ENCODE results near the gene AQP7.
A peak's percentile ranks its signal among the peaks of the same experiment; 100 is the strongest.
"Not testable (repeated sequence)": the region's sequence is repeated elsewhere in the genome, so short reads cannot be mapped to it uniquely, and the experiment has no call there.

The AQP7 gene

DNA sequence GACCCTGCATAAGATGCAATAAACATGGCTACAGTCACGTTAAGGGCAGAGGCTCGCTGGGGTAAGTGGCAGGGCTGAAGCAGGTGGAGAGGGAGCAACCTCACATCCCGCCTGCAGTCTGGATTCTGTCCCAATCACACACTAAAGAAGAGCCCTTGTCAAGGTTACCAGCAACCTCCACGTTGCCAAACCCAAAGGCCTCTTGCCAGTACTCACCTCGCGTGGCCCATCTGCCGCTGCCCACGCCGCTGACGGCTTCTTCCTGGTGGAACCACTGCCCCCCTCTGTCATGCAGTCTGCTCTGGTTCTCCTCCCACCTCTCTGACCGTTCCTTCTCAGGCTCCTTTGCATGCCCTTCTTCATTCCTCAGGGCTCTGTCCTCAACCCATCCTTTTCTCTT is 8.8 kb downstream of the AQP7 start:
- DNase-seq = no peak

DNA sequence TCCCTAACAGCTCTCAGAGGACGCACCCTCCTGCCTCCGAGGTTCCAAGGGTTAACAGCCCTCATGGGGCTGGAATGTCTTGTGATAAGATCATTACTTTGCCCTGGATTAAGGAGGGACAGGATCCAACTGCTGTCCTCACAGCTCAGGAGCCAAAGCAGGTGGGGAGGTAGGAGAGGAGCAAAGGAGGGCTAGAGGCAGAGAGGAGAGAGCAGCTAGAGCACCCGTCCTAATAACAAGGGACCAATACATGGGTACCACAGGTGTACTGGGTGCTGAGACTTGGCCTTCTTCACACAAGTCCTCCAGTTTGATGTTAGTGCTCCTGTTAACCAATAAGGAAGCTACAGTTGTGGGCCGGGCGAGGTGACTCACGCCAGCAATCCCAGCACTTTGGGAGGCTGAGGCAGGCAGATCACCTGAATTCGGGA is 9.8 kb downstream of the AQP7 start:
- not testable (repeated sequence) for DNase-seq

DNA sequence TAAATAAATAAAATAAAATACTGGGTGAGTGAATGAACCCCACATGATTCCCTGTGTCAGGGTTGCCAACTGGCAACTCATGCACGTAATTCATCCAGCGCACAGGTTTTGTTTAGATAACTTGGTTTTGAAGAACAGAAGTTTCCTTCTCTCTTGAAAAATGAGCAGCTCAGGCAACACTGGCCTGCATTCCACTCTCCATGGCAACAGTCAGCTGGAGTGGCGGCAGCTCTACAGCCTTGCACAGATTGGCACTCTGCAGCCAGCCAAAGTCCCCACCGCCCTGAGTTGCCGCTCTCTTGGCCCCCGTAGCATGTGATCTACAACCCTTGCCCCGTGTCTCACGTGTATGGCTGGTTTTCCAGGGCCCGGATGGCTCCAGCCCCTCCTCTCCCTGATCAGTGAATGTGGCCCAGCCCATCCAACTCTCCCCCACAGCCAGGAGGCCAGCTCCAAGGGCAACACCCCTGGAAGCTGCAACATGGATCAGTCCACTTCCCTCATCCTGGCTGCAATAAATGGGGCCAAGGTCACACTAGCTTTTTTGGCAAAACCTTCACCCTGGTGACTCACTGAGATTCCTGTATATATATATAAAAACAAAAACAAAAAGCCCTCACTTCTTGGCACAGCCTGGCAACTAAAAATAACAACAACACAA is 11.1 kb downstream of the AQP7 start:
- peak; percentile 79 for DNase-seq

DNA sequence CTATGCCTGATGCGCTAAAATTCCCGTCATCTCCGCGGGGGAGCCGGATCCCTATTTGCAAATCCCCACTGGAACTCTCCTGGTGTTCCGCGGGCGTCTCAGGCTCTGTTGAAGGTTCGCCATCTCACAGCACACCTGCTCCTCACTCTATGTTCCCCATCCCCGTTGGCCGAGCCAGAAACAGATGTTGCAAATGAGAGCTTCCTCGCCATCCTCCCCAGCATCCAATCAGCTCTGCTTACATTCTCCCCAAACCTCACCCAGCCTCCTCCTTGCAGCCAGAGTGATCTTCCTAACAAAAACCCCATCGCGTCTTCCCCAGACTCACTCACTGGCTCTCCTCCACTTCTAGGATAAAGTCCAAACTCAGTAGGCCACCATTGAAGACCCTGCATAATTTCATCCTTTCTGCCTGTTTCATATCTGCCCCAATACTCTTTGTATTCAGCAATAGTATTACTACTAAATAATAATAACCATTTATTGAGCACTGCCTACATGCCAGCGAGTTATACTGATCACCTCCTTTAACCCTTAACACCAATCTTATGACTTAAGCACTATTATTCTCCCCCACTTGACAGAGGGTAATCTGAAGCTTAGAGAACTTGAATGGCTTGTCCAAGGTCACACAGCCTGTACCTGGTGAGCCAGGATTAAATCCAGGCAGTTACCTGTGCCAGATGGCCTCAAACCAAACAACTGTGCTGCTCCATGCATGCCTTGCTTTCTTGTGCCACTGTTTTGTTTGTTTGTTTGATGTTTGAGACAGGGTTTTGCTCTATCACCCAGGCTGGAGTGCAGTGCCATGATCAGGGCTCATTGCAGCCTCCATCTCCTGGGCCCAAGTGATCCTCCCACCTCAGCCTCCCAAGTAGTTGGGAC is 14.0 kb downstream of the AQP7 start:
- no peak for DNase-seq

DNA sequence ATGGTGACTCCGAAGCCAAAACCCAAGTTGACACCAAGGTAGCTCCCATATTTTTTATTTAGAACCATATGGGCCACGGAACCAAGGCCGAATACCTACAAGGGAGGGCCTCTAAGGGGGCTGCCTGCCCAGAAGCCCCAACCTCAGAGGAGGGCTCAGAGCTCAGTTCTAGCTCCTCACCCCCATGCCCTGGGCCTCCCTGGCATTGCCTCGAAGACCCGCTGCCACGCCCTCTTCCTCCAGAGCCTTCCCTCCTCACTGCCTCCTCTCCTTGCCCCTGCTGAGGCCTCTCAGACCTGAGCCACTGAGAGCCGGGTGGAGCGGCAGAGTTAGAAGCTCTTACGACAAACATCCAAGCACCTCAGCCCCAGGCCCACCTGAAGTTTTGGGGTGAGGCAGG is 15.4 kb downstream of the AQP7 start:
- not testable (repeated sequence) for DNase-seq

DNA sequence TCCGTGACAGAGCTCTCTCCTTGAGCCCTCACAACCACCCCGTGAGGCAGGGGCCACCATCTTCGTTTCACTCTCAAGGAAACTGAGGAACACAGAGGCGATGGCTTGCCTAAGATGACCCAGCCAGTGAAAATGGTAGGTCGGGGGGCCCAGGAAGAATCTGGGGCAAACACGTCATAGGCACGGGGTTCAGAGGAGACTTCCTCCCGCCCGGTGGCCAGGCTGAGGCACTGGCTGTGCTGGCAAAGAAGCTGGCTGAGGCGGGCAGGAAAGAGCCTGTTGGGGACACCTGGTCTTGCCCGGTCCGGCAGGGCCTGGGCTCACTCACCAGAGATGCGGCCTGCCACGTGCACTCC is 15.7 kb downstream of the AQP7 start:
- not testable (repeated sequence) for DNase-seq

DNA sequence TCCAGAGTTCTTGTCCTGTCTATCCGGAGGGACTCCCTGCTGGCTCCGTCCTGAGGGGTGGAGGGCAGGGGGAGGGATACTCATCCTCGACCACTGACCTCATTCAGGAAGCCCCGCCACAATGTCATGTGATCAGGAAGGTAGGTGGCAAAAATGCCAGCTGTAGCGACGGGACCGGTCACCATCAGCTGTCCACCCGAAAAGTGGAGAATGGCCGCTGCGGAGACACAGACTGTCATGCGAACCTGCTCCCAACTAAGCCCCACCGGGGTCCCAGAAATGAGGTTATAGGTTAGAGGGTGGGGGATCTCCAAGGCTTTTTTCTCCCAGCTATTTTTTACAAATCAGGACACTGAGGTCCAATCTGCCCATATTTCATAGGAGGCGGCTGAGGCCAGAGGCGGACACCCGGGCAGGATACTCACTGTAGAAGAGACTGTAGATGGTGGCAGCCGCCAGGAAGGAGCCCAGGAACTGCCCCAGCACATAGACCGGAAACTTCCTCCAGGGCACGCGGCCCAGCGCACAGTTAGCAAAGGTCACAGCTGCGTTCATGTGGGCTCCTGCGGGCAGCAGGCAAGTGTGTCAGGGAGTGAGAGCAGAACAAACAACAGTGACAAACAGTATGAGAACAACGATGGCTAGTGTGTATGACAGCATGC is 16.3 kb downstream of the AQP7 start:
- DNase-seq = not testable (repeated sequence)

DNA sequence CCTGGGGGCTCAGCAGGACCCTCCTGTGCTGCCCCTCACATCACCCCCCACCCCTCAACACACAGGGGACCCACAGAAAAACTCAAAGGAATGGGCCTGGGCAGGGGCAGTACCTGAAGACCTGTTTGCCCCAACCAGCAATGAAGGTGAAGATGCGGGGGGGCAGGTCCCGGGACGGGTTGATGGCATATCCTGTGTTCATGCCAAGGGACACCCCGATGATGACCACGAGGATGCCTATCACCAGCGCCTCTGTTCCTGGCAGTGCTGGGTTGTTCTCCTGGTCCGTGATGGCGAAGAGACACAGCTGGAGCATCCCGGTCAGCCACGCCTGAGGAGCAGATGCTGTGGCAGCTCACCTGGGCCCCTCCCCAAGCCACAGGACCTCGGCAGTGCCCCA is 16.8 kb downstream of the AQP7 start:
- DNase-seq = not testable (repeated sequence)

DNA sequence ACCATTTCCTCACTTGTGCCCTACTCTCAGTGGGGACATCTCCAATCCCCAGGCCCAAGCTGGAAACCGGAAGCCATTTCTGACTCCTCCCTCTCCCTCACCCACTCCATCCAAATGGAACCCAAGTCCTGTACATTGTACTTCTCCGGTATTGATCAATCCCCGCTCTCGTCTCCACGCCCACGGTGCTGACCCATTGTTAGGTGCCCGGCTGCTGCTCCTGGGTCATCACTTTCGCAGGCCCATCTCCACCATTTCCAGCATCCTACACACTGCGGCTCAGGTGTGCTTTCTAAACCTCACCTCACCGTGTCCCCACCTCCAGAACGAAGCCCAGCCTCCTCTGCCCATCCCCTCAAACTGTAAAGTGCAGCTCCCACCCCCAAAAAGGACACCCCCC is 19.0 kb downstream of the AQP7 start:
- not testable (repeated sequence) for DNase-seq

DNA sequence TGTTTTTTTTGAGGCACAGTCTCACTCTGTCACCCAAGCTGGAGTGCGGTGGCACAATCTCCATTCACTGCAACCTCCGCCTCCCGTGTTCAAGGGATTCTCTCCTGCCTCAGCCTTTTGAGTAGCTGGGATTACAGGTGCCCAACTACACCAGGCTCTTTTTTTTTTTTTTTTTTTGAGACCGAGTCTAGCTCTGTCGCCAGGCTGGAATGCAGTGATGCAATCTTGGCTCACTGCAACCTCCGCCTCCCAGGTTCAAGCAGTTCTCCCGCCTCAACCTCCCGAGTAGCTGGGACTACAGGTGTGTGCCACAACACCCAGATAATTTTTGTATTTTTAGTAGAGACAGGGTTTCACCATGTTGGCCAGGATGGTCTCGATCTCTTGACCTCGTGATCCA is 20.0 kb downstream of the AQP7 start:
- not testable (repeated sequence) for DNase-seq

DNA sequence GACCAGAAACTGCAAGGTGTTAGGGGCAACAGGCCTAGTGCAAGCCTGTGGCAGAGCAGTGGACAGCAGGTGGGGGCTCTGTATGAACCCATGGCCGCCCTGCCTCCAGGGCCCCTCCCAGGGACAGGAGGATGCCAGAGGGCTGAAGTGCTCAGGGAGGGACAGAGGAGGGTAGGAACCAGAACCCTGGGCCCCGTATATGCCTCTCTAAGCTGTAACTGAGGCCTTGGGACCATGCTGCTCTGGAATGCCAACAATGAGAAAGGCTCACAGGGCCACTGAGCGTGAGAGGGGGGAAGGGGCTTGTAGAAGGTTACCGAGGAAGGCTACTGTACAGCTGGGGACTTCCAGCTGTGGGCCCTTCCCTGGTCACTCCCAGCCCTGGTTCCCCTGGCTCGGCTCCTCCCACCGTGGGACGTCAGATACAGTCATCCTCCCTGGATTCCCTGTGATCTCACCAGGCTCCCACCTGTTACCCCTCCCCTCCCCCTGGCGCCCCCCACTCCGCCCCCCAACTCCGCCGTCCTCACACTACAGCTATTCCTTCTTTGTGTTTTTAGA is 21.1 kb downstream of the AQP7 start:
- DNase-seq = no peak

DNA sequence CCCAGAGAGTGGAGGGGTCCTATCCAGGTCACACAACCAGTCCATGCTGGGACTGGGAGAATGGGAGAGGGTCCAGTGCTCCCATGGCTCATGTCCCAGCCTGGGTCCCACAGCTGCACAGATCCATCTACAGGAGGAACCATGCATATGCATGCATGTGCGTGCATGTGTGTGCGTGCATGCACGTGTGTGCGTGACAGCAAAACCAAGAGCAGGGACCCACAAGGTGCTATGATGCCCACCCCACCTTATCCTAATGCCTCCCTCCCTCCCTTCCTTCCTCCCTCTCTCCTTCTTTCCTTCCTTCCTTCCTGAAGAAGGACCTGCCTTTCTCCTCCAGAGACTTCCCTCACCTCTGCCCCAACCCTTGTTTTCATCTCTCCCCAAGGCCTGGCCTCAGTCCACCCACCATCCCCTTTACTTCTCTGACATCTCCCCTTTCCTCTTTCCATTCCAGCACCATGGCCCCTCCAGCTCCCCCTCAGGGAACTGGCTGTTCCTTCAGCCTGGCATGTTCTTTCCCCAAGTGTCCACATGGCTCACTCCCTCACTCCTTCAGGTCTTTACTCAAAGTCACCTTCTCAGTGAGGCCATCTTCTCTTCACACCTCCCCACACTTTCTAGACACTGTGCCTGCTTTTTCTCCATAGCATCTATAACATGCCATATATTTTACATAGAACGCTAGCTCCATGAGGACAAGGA is 21.8 kb downstream of the AQP7 start:
- DNase-seq = no peak

DNA sequence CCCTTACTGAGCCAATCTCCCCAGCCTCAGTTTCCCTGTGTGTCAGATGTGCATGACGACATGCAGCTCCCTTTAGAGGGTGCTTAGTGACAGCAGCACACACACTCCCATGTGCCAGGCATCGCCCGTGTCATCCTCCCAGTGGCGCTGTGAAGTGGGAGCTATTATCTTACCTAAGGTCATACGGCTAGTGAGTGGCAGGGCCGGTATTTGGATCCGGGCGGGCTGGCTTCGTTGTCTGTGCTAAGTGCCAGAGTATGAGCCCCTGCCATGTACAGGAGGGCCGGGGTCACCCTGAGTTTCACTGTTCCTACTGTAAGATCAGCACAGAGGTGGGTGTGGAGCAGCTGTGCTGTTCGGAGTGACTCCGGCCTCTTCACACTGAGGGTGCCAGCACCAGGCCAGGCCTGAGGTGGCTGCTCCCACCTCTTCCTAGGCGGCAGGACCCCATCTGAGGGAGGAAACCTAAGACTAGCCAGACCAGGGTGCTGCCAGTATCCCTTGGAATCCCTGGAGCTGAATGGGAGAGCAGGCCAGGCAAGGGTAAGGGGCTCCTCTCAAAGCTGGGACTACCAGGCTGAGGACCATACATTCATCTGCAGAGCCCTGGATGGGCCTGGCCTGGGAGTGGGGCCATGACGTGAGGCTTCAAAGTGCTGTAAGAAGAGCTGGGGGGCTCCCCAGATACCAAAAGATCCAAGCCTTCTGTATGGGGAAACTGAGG is 22.5 kb downstream of the AQP7 start:
- no peak for DNase-seq

DNA sequence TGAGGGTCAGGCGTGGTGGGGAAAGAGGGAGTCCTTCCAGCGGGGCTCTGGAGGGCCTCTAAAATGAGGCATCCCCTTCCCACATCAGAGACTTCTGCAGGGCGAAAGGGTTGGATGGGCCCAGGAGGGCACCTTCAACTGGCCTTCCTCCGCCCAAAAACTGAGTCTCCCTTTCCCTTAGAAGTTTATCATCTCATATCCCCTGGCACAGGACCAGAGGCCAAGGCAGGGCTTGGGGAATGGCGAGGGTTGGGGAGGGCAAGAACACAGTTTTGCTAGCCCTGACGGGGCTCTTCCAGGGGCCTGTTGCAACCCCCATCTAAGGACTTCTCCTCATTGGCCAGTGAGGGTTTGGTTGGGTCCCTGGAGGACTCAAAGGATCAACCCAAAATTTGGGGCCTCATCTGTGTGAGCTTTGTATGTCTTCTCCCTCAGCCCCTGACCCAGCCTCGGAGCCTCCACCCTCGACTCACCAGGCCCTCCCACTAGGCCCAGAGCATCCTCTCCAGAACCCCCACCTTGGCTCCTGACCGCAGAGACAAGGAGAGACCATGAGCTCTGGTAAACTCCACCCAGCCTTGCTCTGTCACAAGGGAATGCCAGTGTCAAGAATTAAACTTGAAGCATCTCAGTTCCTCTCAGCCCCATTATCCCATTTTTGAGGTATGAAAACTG is 24.1 kb downstream of the AQP7 start:
- no peak for DNase-seq

DNA sequence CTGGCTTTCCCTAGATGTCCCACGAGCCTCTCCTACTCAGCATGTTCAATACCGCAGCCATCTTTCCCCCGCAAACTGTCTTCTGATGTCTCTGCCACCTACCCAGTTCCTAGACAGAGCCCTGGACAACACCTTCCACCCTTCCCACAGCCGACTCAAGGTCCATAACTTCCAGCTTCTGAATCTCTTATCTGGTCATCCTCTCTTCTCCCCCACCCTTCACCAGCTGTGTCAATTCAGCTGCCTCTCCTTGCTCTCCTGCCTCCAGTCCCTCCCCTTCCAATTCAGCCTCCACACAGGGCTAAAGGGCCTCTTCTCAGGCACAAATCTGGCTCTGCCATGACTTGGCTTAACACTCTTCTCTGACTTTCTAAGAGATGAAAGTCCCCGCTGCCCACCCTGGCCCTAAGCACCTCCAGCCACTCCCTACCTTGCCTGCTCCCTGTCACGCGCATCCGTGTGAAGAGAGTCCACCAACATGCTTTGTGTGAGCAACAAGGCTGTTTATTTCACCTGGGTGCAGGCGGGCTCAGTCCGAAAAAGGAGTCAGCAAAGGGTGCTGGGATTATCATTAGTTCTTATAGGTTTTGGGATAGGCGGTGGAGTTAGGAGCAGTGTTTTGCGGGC is 25.2 kb downstream of the AQP7 start:
- DNase-seq = no peak

DNA sequence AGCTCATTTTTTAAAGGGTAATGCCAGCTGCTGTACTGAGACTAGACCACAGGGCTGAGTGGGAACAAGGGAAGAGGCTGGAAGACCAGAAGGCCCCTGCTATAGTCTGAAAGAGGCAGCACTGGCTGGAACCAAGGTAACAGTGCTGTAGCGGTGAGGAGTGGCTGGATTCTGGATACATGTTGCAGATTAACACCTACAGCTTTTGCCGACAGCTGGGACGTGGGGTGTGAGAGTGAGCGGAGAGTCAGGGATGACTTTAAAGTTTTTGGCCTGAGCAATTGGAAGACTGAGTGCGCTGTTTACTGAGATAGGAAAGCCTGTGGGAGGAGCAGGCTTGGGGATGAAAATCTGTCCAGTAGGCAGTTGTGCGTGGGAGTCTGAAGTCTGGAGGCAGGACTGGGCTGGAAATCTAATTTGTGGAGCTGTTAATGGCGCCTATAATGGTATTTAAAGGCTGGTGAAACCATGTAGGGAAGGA is 26.5 kb downstream of the AQP7 start:
- no peak for DNase-seq

DNA sequence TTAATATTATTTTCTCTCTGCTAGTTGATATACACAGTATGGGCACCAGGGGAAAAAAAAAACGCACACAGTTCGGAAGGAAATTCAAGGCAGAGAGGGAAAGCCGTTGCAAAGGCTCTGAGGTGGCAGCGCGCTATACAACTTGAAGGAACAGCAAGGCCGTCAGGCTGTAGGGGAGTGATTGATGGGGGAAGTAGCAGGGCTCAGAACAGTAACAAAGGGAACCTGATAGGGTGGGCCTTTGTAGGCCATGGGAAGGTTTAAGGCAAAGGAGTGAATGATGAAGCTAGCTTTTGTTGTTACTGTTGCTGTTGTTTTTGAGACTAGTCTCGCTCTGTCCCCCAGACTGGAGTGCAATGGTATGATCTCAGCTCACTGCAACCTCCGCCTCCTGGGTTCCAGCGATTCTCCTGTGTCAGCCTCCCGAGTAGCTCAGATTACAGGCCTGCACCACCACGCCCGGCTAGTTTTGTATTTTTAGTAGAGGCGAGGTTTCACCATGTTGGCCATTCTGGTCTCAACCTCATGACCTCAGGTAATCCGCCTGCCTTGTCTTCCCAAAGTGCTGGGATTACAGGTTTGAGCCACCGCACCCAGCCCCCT is 27.0 kb downstream of the AQP7 start:
- DNase-seq = no peak

DNA sequence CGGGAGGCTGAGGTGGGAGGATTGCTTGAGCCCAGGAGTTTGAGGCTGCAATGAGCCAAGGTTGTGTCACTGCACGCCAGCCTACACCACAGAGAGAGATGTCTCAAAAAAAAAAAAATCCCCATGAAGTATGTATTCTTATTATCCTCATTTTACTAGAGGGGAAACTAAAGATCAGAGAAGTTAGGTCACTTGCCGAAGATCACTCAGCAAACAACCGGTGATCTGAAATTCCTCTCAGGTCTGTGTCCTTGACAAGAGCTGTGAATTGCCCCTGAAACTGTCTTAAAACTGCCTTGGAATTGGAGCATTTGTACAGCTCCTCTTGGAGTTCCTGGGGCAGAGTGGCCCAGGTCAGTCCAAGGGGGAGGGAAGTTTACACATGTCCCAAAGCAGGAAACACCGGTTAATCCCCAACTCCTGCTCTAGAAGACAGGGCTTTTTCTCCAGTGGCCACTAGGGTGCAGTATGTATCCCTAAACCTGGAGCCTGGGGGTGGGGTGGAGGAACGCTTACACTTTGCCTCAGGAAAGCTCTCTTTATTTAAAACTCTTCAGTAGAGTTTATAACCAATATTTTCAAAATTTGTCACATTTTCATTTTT is 27.6 kb downstream of the AQP7 start:
- DNase-seq = peak; percentile 7

DNA sequence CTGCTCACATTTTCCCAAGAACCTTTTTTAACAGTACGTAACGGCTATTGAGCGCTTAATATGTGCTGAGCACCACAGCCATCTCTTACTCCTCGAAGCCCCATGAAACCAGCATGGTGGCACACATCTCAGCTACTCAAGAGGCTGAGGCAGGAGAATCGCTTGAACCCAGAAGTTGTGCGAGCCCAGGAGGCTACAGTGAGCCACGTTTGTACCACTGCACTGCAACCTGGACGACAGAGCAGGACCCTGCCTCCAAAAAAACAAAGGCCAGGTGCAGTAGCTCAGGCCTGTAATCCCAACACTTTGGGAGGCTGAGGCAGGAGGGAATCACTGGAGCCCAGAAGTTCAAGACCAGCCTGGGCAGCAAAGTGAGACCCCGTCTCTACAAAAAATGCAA is 28.2 kb downstream of the AQP7 start:
- DNase-seq = no peak

DNA sequence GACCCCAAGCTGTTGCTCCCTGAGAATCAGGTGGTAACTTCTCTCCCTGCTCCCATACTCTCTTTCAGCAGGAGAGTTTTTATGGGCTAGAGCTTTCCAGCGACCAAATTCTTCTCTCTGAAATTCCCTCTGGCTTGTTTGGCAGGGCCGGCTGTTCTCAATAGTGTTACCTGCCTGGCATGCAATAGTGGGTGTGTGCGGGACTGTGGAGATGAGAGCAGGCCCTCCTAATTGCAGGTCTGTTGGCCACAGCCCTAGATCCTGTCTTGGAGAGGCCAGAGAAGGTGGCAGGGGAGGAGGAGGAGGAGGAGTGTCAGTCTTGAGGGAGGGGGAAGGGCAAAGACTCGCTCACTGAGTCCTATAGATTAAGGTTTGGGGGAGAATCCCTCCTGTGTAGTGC is 29.5 kb downstream of the AQP7 start:
- DNase-seq = no peak
